Uterus (tissue), 4 donors: Measurements from ENCODE around the gene SPATA20. TPM values are rescaled to one million over a fixed set of nuclear protein-coding genes. Genes with fewer than 3 reads are reported as not detected.

Source experiments
- DNase-seq, 2 donors: peaks; one replicate each; pipeline ENCODE4 v3.0.0-alpha.2; 2019 to 2020
- H3K27ac ChIP-seq, 2 donors: fragments of 200-600 bp; sonication (generic); 1 replicate in 1 of 2; 2 replicates in 1 of 2; pipeline ENCODE4 v1.5.1; 2016 to 2018
- H3K27me3 ChIP-seq, 2 donors: fragments of 200-600 bp; sonication (generic); one replicate each; pipeline ENCODE4 v1.5.1; 2018 to 2019; ENCODE audit warnings: control low read depth in 1 of 2
- H3K36me3 ChIP-seq, 2 donors: fragments of 200-600 bp; sonication (generic); one replicate each; pipeline ENCODE4 v1.5.1; 2019; ENCODE audit warnings: control low read depth in 1 of 2
- H3K4me1 ChIP-seq, 2 donors: fragments of 200-600 bp; sonication (generic); one replicate each; pipeline ENCODE4 v1.5.1; 2018 to 2019; ENCODE audit warnings: control low read depth in 1 of 2
- H3K4me3 ChIP-seq, 2 donors: fragments of 200-600 bp; sonication (generic); 1 replicate in 1 of 2; 2 replicates in 1 of 2; pipeline ENCODE4 v1.5.1; 2018 to 2019; ENCODE audit warnings: mild to moderate bottlenecking in 1 of 2
- H3K9me3 ChIP-seq, 2 donors: fragments of 200-600 bp; sonication (generic); one replicate each; pipeline ENCODE4 v1.5.1; 2019; ENCODE audit warnings: control low read depth in 1 of 2
- POLR2A ChIP-seq, 2 donors: fragments of 450-650 bp; IDR thresholded peaks; one replicate each; pipeline ENCODE4 v1.6.1; 2016; ENCODE audit warnings: antibody characterized with exemption in 2 of 2, mild to moderate bottlenecking in 1 of 2, moderate library complexity in 1 of 2
- intact Hi-C: fragments of 100-400 bp; cut with DNase I; formaldehyde crosslinking; loops from one replicate; pipeline ENCODE4 v1.15.1; 2023; ENCODE audit warnings: low total_unique reads
- total RNA-seq, 4 donors: library from RNA; depleted of rRNA in 3 of 4; stranded (reverse); fragments of >200 nt in 3 of 4; gene quantifications; one replicate each; pipeline versions ENCODE4 v1.1.0 to v1.2.4, GENCODE V29; 2014 to 2023
- TF ChIP-seq, protein P1 (sequence below), 4 experiments: fragments of 200-600 bp in 2 of 4; fragments of 450-650 bp in 2 of 4; sonication (generic) in 2 of 4; IDR thresholded peaks; one replicate each; pipeline ENCODE4 v1.5.1; 2016 to 2019; ENCODE audit warnings: antibody characterized with exemption in 4 of 4, mild to moderate bottlenecking in 2 of 4, moderate library complexity in 1 of 4
- donor health status: DM: yes; HTN: yes; CAD: no.

The SPATA20 gene
- total RNA-seq, 4 donors from 2014 or later: 39.7 to 57.2 (median 46.2) TPM

DNA sequence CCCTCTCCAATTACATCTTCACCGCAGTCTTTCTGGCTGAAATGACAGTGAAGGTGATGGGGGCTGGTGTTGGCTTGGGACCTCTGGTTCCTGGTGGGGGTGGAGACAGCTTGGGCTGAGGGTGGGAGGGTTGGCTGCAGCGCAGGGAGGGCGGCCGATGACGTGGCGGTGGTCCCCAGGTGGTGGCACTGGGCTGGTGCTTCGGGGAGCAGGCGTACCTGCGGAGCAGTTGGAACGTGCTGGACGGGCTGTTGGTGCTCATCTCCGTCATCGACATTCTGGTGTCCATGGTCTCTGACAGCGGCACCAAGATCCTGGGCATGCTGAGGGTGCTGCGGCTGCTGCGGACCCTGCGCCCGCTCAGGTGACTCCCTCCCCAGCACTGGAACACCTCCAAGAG is 55.9 kb downstream of the SPATA20 start:
- TF ChIP-seq, protein P1, sequence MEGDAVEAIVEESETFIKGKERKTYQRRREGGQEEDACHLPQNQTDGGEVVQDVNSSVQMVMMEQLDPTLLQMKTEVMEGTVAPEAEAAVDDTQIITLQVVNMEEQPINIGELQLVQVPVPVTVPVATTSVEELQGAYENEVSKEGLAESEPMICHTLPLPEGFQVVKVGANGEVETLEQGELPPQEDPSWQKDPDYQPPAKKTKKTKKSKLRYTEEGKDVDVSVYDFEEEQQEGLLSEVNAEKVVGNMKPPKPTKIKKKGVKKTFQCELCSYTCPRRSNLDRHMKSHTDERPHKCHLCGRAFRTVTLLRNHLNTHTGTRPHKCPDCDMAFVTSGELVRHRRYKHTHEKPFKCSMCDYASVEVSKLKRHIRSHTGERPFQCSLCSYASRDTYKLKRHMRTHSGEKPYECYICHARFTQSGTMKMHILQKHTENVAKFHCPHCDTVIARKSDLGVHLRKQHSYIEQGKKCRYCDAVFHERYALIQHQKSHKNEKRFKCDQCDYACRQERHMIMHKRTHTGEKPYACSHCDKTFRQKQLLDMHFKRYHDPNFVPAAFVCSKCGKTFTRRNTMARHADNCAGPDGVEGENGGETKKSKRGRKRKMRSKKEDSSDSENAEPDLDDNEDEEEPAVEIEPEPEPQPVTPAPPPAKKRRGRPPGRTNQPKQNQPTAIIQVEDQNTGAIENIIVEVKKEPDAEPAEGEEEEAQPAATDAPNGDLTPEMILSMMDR (IDR thresholded peaks at IDR 0.05): no peak
- no peak for TF ChIP-seq POLR2A (IDR thresholded peaks at IDR 0.05)
- no peaks in the 10 kb centered on the region for H3K27me3 ChIP-seq
- no peak overlapping the region for H3K27ac ChIP-seq
- peaks cover 0 to 14% of the 10 kb centered on the region in 2 donors for H3K4me1 ChIP-seq
- H3K4me3 ChIP-seq: no peak overlapping the region
- no peaks in the 10 kb centered on the region for H3K36me3 ChIP-seq
- DNase-seq: no peak
- intact Hi-C loops: no loop called here
- H3K9me3 ChIP-seq: no peaks in the 10 kb centered on the region

DNA sequence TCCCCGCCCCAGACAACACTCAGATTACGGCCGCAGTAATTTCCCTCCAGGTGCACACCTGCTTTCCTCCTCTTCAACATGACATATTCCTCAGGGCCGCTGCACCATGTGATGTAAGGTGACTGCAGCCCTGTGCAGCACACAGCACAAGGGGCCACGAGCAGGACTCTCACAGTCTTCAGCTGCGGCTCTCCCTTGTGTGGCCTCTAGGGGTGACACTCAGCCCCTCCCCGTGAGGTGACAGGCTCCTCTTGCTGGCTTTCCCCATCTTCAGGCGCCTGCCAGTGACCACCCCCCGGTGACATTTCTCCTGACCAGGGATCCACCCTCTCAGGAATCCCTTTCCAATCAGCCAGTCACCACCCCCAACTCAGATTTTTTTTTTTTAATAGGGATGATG is 56.4 kb downstream of the SPATA20 start:
- Histone ChIP-seq H3K27ac (no peak overlapping the region), H3K36me3 (no peaks in the 10 kb centered on the region), H3K27me3 (no peaks in the 10 kb centered on the region), H3K9me3 (no peaks in the 10 kb centered on the region), H3K4me3 (no peak overlapping the region), H3K4me1 (peaks cover 0 to 14% of the 10 kb centered on the region in 2 donors)
- intact Hi-C loops: no loop called here
- TF ChIP-seq, protein P1 (IDR thresholded peaks at IDR 0.05): no peak
- TF ChIP-seq POLR2A (IDR thresholded peaks at IDR 0.05): no peak
- DNase-seq: no peak

GRCh38 chr17:50604513-50604912 is 57.5 kb downstream of the SPATA20 start:
- H3K27ac ChIP-seq: peak overlapping the region; percentile 4 to 44
- TF ChIP-seq, protein P1 (IDR thresholded peaks at IDR 0.05): no peak
- TF ChIP-seq POLR2A (IDR thresholded peaks at IDR 0.05): no peak
- intact Hi-C loops: no loop called here
- DNase-seq: peak; percentile 65 to 85
- no peaks in the 10 kb centered on the region for H3K27me3 ChIP-seq
- peaks cover 0 to 14% of the 10 kb centered on the region in 2 donors for H3K4me1 ChIP-seq
- H3K9me3 ChIP-seq: no peaks in the 10 kb centered on the region
- no peak overlapping the region for H3K4me3 ChIP-seq
- no peaks in the 10 kb centered on the region for H3K36me3 ChIP-seq

- peak in 1 of 2 donors; percentile 40 for DNase-seq
- intact Hi-C loops: no loop called here
- Histone ChIP-seq H3K4me3 (no peak overlapping the region), H3K27ac (peak overlapping the region in 1 of 2 donors; percentile 44), H3K27me3 (no peaks in the 10 kb centered on the region), H3K4me1 (peaks cover 0 to 14% of the 10 kb centered on the region in 2 donors), H3K36me3 (no peaks in the 10 kb centered on the region), H3K9me3 (no peaks in the 10 kb centered on the region)
- no peak for TF ChIP-seq POLR2A (IDR thresholded peaks at IDR 0.05)
- TF ChIP-seq, protein P1 (IDR thresholded peaks at IDR 0.05): no peak
These were observed 58.5 kb downstream of the SPATA20 start for GRCh38 chr17:50605429-50605828.

Other genes with a start within 250 kb of the SPATA20 start
- 10 to 100 TPM; 23.5 to 34.0 (median 28.5) TPM for gene XYLT2, start 201.0 kb upstream of the SPATA20 start, total RNA-seq
- gene MRPL27, start 174.0 kb upstream of the SPATA20 start, total RNA-seq: 10 to 100 TPM; 16.4 to 72.1 (median 45.8) TPM
- gene EME1, start 173.9 kb upstream of the SPATA20 start, total RNA-seq: 1 to 10 TPM in 2 of 4 donors, not detected in 2; 1.7 to 3.4 TPM
- gene LRRC59, start 149.7 kb upstream of the SPATA20 start, total RNA-seq: 10 to 100 TPM; 24.1 to 62.4 (median 47.1) TPM
- 10 to 100 TPM; 16.7 to 60.6 (median 45.7) TPM for gene ACSF2, start 121.0 kb upstream of the SPATA20 start, total RNA-seq
- gene CHAD, start 78.3 kb upstream of the SPATA20 start, total RNA-seq: not detected
- 10 to 100 TPM; 12.9 to 42.6 (median 30.7) TPM for gene RSAD1, start 68.3 kb upstream of the SPATA20 start, total RNA-seq
- gene MYCBPAP, start 38.7 kb upstream of the SPATA20 start, total RNA-seq: 10 to 100 TPM in 1 of 4 donors, 1 to 10 TPM in 3; 2.7 to 11.5 (median 5.1) TPM
- gene EPN3, start 14.4 kb upstream of the SPATA20 start, total RNA-seq: 10 to 100 TPM in 1 of 4 donors, under 1 TPM in 1, not detected in 2; 0.30 to 41.1 TPM
- gene CACNA1G, start 13.5 kb downstream of the SPATA20 start, total RNA-seq: 10 to 100 TPM in 2 of 4 donors, under 1 TPM in 2; under 0.01 to 28.9 (median 6.0) TPM
- 1 to 10 TPM; 1.2 to 4.5 (median 2.6) TPM for gene ABCC3, start 87.7 kb downstream of the SPATA20 start, total RNA-seq
- 10 to 100 TPM; 15.0 to 58.0 (median 31.3) TPM for gene ANKRD40, start 160.7 kb downstream of the SPATA20 start, total RNA-seq
- gene LUC7L3, start 172.4 kb downstream of the SPATA20 start, total RNA-seq: 100 to 1,000 TPM in 3 of 4 donors, 10 to 100 TPM in 1; 98.1 to 221 (median 163) TPM
- gene ANKRD40CL, start 220.3 kb downstream of the SPATA20 start, total RNA-seq: not detected